Inflammatory macrophage treated with lipopolysaccharide for 1 hour (primary cell): ENCODE data around the gene SINHCAF.

ENCODE experiments used
- DNase-seq, 2 donors: peaks; one replicate each; pipeline ENCODE4 v3.0.0-alpha.2; 2020 to 2022

The SINHCAF gene

GRCh38 chr12:31331242-31331641 lies 5.3 kb upstream of the SINHCAF start:
- DNase-seq, result no peak

GRCh38 chr12:31326736-31327659 lies 1.0 kb upstream of the SINHCAF start:
- DNase-seq, result no peak

- peak in 1 of 2 donors; percentile 19 for DNase-seq
Measured at GRCh38 chr12:31325524-31325875, 450 bp downstream of the SINHCAF start.

GRCh38 chr12:31324845-31325523 lies 966 bp downstream of the SINHCAF start:
- DNase-seq, result peak; percentile 17 to 22

GRCh38 chr12:31324116-31324844 lies 1.7 kb downstream of the SINHCAF start:
- DNase-seq, result peak; percentile 61 to 66

GRCh38 chr12:31323391-31324115 lies 2.4 kb downstream of the SINHCAF start:
- peak; percentile 65 to 66 for DNase-seq

GRCh38 chr12:31322801-31323207 lies 3.1 kb downstream of the SINHCAF start:
- DNase-seq, result peak in 1 of 2 donors; percentile 40

GRCh38 chr12:31321897-31322228 lies 4.1 kb downstream of the SINHCAF start:
- no peak for DNase-seq

- no peak for DNase-seq
Measured at GRCh38 chr12:31321186-31321896, 4.6 kb downstream of the SINHCAF start.

GRCh38 chr12:31318657-31319269 lies 7.2 kb downstream of the SINHCAF start:
- DNase-seq, result peak in 1 of 2 donors; percentile 32

- peak in 1 of 2 donors; percentile 17 for DNase-seq
Measured at GRCh38 chr12:31317471-31318395, 8.2 kb downstream of the SINHCAF start.

GRCh38 chr12:31316891-31317290 lies 9.1 kb downstream of the SINHCAF start:
- DNase-seq, result peak in 1 of 2 donors; percentile 31

GRCh38 chr12:31315784-31316465 lies 10.0 kb downstream of the SINHCAF start:
- no peak for DNase-seq

GRCh38 chr12:31315044-31315715 lies 10.8 kb downstream of the SINHCAF start:
- DNase-seq, result no peak

- DNase-seq, result no peak
Measured at GRCh38 chr12:31312431-31312830, 13.5 kb downstream of the SINHCAF start.

GRCh38 chr12:31311634-31312258 lies 14.2 kb downstream of the SINHCAF start:
- DNase-seq, result no peak

- DNase-seq, result no peak
Measured at GRCh38 chr12:31310488-31310887, 15.5 kb downstream of the SINHCAF start.

- DNase-seq, result no peak
Measured at GRCh38 chr12:31309279-31309678, 16.7 kb downstream of the SINHCAF start.

- DNase-seq, result no peak
Measured at GRCh38 chr12:31308116-31308515, 17.8 kb downstream of the SINHCAF start.
